NCI-H1105 (cell line): Measurements from ENCODE around the gene ITGB7.
A peak's percentile ranks its signal among the peaks of the same experiment; 100 is the strongest.

Experiments used
- DNase-seq: peaks from one replicate; lab custom pipeline; 2025; lab: John Stamatoyannopoulos, UW

ITGB7 gene

GRCh38 chr12:53231671-53231920 lies 24.5 kb upstream of the ITGB7 start:
- no peak for DNase-seq

- DNase-seq, result no peak
Observed at GRCh38 chr12:53230108-53230845, 23.2 kb upstream of the ITGB7 start.

- no peak for DNase-seq
Observed at GRCh38 chr12:53229454-53229853, 22.4 kb upstream of the ITGB7 start.

GRCh38 chr12:53227836-53228235 lies 20.8 kb upstream of the ITGB7 start:
- no peak for DNase-seq

- no peak for DNase-seq
Observed at GRCh38 chr12:53227341-53227740, 20.3 kb upstream of the ITGB7 start.

- no peak for DNase-seq
Observed at GRCh38 chr12:53226815-53227214, 19.8 kb upstream of the ITGB7 start.

- no peak for DNase-seq
Observed at GRCh38 chr12:53225635-53226424, 18.8 kb upstream of the ITGB7 start.

- no peak for DNase-seq
Observed at GRCh38 chr12:53224897-53225634, 18.0 kb upstream of the ITGB7 start.

GRCh38 chr12:53224061-53224896 lies 17.2 kb upstream of the ITGB7 start:
- DNase-seq, result no peak

GRCh38 chr12:53223389-53224060 lies 16.5 kb upstream of the ITGB7 start:
- no peak for DNase-seq

GRCh38 chr12:53222806-53223261 lies 15.8 kb upstream of the ITGB7 start:
- DNase-seq, result no peak

GRCh38 chr12:53222170-53222721 lies 15.2 kb upstream of the ITGB7 start:
- no peak for DNase-seq

GRCh38 chr12:53221203-53222080 lies 14.4 kb upstream of the ITGB7 start:
- DNase-seq, result no peak

- DNase-seq, result peak; percentile 32
Observed at GRCh38 chr12:53220694-53221202, 13.7 kb upstream of the ITGB7 start.

- no peak for DNase-seq
Observed at GRCh38 chr12:53219956-53220693, 13.1 kb upstream of the ITGB7 start.

- no peak for DNase-seq
Observed at GRCh38 chr12:53219292-53219955, 12.4 kb upstream of the ITGB7 start.

GRCh38 chr12:53218551-53219291 lies 11.7 kb upstream of the ITGB7 start:
- no peak for DNase-seq

GRCh38 chr12:53217931-53218307 lies 10.9 kb upstream of the ITGB7 start:
- no peak for DNase-seq
